HG03520 (cell line): ENCODE results near the gene GDI1.

ENCODE experiments used
- ATAC-seq: cut with Tn5 transposase; IDR thresholded peaks from one replicate; pipeline ENCODE4 v1.9.1; 2021; ENCODE audit warnings: mild to moderate bottlenecking, moderate library complexity; ENCODE audit not compliant: unreplicated experiment

GDI1 gene

GRCh38 chrX:154436374-154436982 is 476 bp upstream of the GDI1 start:
- ATAC-seq: no peak

- ATAC-seq: no peak
Observed at GRCh38 chrX:154437971-154438893, 1.3 kb downstream of the GDI1 start.

GRCh38 chrX:154439841-154440240 is 2.9 kb downstream of the GDI1 start:
- ATAC-seq: no peak

- ATAC-seq: no peak
Observed at GRCh38 chrX:154440623-154441357, 3.8 kb downstream of the GDI1 start.

GRCh38 chrX:154441564-154441963 is 4.6 kb downstream of the GDI1 start:
- ATAC-seq: no peak

GRCh38 chrX:154441984-154442707 is 5.2 kb downstream of the GDI1 start:
- no peak for ATAC-seq

- ATAC-seq: no peak
Observed at GRCh38 chrX:154443479-154443910, 6.5 kb downstream of the GDI1 start.

- peak; percentile 57 for ATAC-seq
Observed at GRCh38 chrX:154443992-154444754, 7.2 kb downstream of the GDI1 start, which contains the start of gene FAM50A. Gene FAM50A (plus strand): TSS chrX:154444141. CDS start chrX:154444236, 95 bp downstream.

GRCh38 chrX:154444755-154445246 is 7.8 kb downstream of the GDI1 start:
- no peak for ATAC-seq

GRCh38 chrX:154445776-154446175 is 8.8 kb downstream of the GDI1 start:
- ATAC-seq: no peak

GRCh38 chrX:154446430-154446829 is 9.5 kb downstream of the GDI1 start:
- ATAC-seq: no peak

- no peak for ATAC-seq
Observed at GRCh38 chrX:154448484-154448883, 11.5 kb downstream of the GDI1 start.

GRCh38 chrX:154449618-154450017 is 12.7 kb downstream of the GDI1 start:
- ATAC-seq: no peak

- no peak for ATAC-seq
Observed at GRCh38 chrX:154450312-154450711, 13.4 kb downstream of the GDI1 start.

GRCh38 chrX:154452823-154453222 is 15.9 kb downstream of the GDI1 start:
- no peak for ATAC-seq

GRCh38 chrX:154457491-154458115 is 20.6 kb downstream of the GDI1 start:
- peak; percentile 57 for ATAC-seq

- peak; percentile 37 for ATAC-seq
Observed at GRCh38 chrX:154458116-154458953, 21.4 kb downstream of the GDI1 start, which contains the start of gene PLXNA3. Gene PLXNA3 (plus strand): TSS chrX:154458281. CDS start chrX:154460184, 1,903 bp downstream.
